ENCODE measurements around the gene TLX1.

The TLX1 gene

GRCh38 chr10:101120884-101121653 lies 10.0 kb upstream of the TLX1 start:
- Histone ChIP-seq H3K4me3 (ENCODE audit: low read length) (peak overlapping the region; percentile 29), H3K4me2 (ENCODE audit: low read length) (peak overlapping the region; percentile 57), H3K27ac (ENCODE audit: low read depth, low read length) (no peak overlapping the region), H3K36me3 (ENCODE audit: control insufficient read depth, low read length) (no peaks in the 10 kb centered on the region), H3K9me2 (replicated peaks; ENCODE audit: control insufficient read depth, low read length) (no peaks in the 10 kb centered on the region), H4K20me1 (ENCODE audit: control insufficient read depth, insufficient read depth, low read depth, low read length) (no peaks in the 10 kb centered on the region), H3F3A (ENCODE audit: control insufficient read depth, insufficient read depth) (no peaks in the 10 kb centered on the region), H3K27me3 (ENCODE audit: control insufficient read depth, low read length) (peaks cover 64% of the 10 kb centered on the region), H3K9me3 (ENCODE audit: control insufficient read depth, insufficient read depth, low read length) (no peaks in the 10 kb centered on the region), H3K4me1 (ENCODE audit: control insufficient read depth, low read length) (peaks cover 12% of the 10 kb centered on the region), H3K79me2 (ENCODE audit: control insufficient read depth, low read length) (no peaks in the 10 kb centered on the region)
- no peak for TF ChIP-seq EZH2phosphoT487 (IDR thresholded peaks at IDR 0.05; ENCODE audit: borderline replicate concordance, low read length)
- TF ChIP-seq CTCF (IDR thresholded peaks at IDR 0.05; ENCODE audit: low read depth, low read length, poor library complexity, severe bottlenecking), result no peak

GRCh38 chr10:101121654-101122031 lies 9.5 kb upstream of the TLX1 start:
- Histone ChIP-seq H3K79me2 (ENCODE audit: control insufficient read depth, low read length) (no peaks in the 10 kb centered on the region), H3K27me3 (ENCODE audit: control insufficient read depth, low read length) (peaks cover 70% of the 10 kb centered on the region), H3K9me2 (replicated peaks; ENCODE audit: control insufficient read depth, low read length) (no peaks in the 10 kb centered on the region), H3K9me3 (ENCODE audit: control insufficient read depth, insufficient read depth, low read length) (no peaks in the 10 kb centered on the region), H3K27ac (ENCODE audit: low read depth, low read length) (no peak overlapping the region), H3K4me2 (ENCODE audit: low read length) (peak overlapping the region; percentile 57), H3K4me3 (ENCODE audit: low read length) (peak overlapping the region; percentile 2; the same call in 1 of the 2 replicates), H4K20me1 (ENCODE audit: control insufficient read depth, insufficient read depth, low read depth, low read length) (no peaks in the 10 kb centered on the region), H3F3A (ENCODE audit: control insufficient read depth, insufficient read depth) (no peaks in the 10 kb centered on the region), H3K4me1 (ENCODE audit: control insufficient read depth, low read length) (peaks cover 12% of the 10 kb centered on the region), H3K36me3 (ENCODE audit: control insufficient read depth, low read length) (no peaks in the 10 kb centered on the region)
- no peak for TF ChIP-seq EZH2phosphoT487 (IDR thresholded peaks at IDR 0.05; ENCODE audit: borderline replicate concordance, low read length)
- TF ChIP-seq CTCF (IDR thresholded peaks at IDR 0.05; ENCODE audit: low read depth, low read length, poor library complexity, severe bottlenecking), result no peak

GRCh38 chr10:101122270-101123084 lies 8.6 kb upstream of the TLX1 start:
- Histone ChIP-seq H3K4me3 (ENCODE audit: low read length) (no peak overlapping the region), H3K79me2 (ENCODE audit: control insufficient read depth, low read length) (no peaks in the 10 kb centered on the region), H3K36me3 (ENCODE audit: control insufficient read depth, low read length) (no peaks in the 10 kb centered on the region), H3K9me2 (replicated peaks; ENCODE audit: control insufficient read depth, low read length) (no peaks in the 10 kb centered on the region), H3K4me1 (ENCODE audit: control insufficient read depth, low read length) (peaks cover 12% of the 10 kb centered on the region), H4K20me1 (ENCODE audit: control insufficient read depth, insufficient read depth, low read depth, low read length) (no peaks in the 10 kb centered on the region), H3K9me3 (ENCODE audit: control insufficient read depth, insufficient read depth, low read length) (no peaks in the 10 kb centered on the region), H3F3A (ENCODE audit: control insufficient read depth, insufficient read depth) (no peaks in the 10 kb centered on the region), H3K27ac (ENCODE audit: low read depth, low read length) (no peak overlapping the region), H3K4me2 (ENCODE audit: low read length) (no peak overlapping the region), H3K27me3 (ENCODE audit: control insufficient read depth, low read length) (peaks cover 79% of the 10 kb centered on the region)
- TF ChIP-seq EZH2phosphoT487 (IDR thresholded peaks at IDR 0.05; ENCODE audit: borderline replicate concordance, low read length), result no peak
- TF ChIP-seq CTCF (IDR thresholded peaks at IDR 0.05; ENCODE audit: low read depth, low read length, poor library complexity, severe bottlenecking), result no peak
